Right lobe of liver (tissue), 6 donors: ENCODE results near the gene ZNF41. TPM values are rescaled to one million over a fixed set of nuclear protein-coding genes. Genes with fewer than 3 reads are reported as not detected.
A peak's percentile ranks its signal among the peaks of the same experiment; 100 is the strongest.

Experiments used
- ATAC-seq, 4 donors: fragments of 200-7000 bp; cut with Tn5 transposase; one replicate each; pipeline ENCODE4 v1.9.1; 2020; ENCODE audit warnings: mild to moderate bottlenecking in 4 of 4, moderate library complexity in 4 of 4
- DNase-seq, 3 donors: peaks; one replicate each; pipeline ENCODE4 v3.0.0-alpha.2; 2020
- H3K27ac ChIP-seq, 3 donors: fragments of 200-600 bp; one replicate each; pipeline ENCODE4 v1.8.0; 2022
- H3K27me3 ChIP-seq, 2 donors: fragments of 200-600 bp; one replicate each; pipeline ENCODE4 v1.8.0; 2022
- H3K36me3 ChIP-seq, 4 donors: fragments of 200-600 bp; sonication (generic) in 1 of 4; one replicate each; pipeline versions ENCODE4 v1.5.1 to v1.8.0; 2017 to 2022; ENCODE audit warnings: control low read depth in 1 of 4
- H3K4me1 ChIP-seq, 4 donors: fragments of 200-600 bp; sonication (generic) in 1 of 4; one replicate each; pipeline versions ENCODE4 v1.5.1 to v1.8.0; 2017 to 2022; ENCODE audit warnings: control low read depth in 1 of 4
- H3K4me3 ChIP-seq, 3 donors: fragments of 200-600 bp; one replicate each; pipeline ENCODE4 v1.8.0; 2022
- H3K9me3 ChIP-seq, 4 donors: fragments of 200-600 bp; sonication (generic) in 1 of 4; one replicate each; pipeline versions ENCODE4 v1.5.1 to v1.8.0; 2017 to 2022; ENCODE audit warnings: control low read depth in 1 of 4
- POLR2A ChIP-seq: fragments of 450-650 bp; IDR thresholded peaks from one replicate; pipeline ENCODE4 v1.6.1; 2017; ENCODE audit warnings: antibody characterized with exemption, mild to moderate bottlenecking
- WGBS: methylation state at CpG from one replicate; pipeline ENCODE4 v1.1.6; 2018; ENCODE audit warnings: low coverage, low lambda C conversion rate; ENCODE audit not compliant: insufficient coverage; ENCODE audit errors: missing lambda C conversion rate; 5-methylcytosine and 5-hydroxymethylcytosine counted together
- intact Hi-C, 2 donors: fragments of 100-400 bp; cut with DNase I; formaldehyde crosslinking; loops; one replicate each; pipeline versions ENCODE4 v1.11.2 to v1.14.1; 2022
- long read RNA-seq: library from polyadenylated mRNA; unstranded; transcript quantifications from one replicate; pipeline ENCODE4 v2.0.0, GENCODE V29; 2019
- total RNA-seq, 6 experiments: library from RNA; depleted of rRNA in 2 of 6; stranded (reverse); fragments of >200 nt in 2 of 6; fragmentation: NEBNext Ultra II Directional in 3 of 6; extraction: Animal tissue kit (Norgen Biotek cat#: 25700) in 3 of 6; gene quantifications; one replicate each; pipeline versions ENCODE4 v1.1.0 to v1.2.4, GENCODE V29; 2016 to 2023
- TF ChIP-seq, protein P1 (sequence below), 4 donors: fragments of 200-600 bp in 3 of 4; fragments of 450-650 bp in 1 of 4; IDR thresholded peaks; one replicate each; pipeline versions ENCODE4 v1.5.1 to v1.8.0; 2016 to 2022; ENCODE audit warnings: antibody characterized with exemption in 4 of 4, mild to moderate bottlenecking in 2 of 4
- donor health status: DM: no; HTN: yes; CAD: no.
- donor health status: DM: no; HTN: no; CAD: no.
- donor health status: DM: no; HTN: no; CAD: no.
- donor health status: DM: no; HTN: yes; CAD: no.
- donor health status: DM: no; HTN: yes; CAD: no.

Gene ZNF41
- 1 to 10 TPM; 2.7 to 6.1 (median 3.9) TPM for total RNA-seq
- long read RNA-seq, result 0 reads

DNA sequence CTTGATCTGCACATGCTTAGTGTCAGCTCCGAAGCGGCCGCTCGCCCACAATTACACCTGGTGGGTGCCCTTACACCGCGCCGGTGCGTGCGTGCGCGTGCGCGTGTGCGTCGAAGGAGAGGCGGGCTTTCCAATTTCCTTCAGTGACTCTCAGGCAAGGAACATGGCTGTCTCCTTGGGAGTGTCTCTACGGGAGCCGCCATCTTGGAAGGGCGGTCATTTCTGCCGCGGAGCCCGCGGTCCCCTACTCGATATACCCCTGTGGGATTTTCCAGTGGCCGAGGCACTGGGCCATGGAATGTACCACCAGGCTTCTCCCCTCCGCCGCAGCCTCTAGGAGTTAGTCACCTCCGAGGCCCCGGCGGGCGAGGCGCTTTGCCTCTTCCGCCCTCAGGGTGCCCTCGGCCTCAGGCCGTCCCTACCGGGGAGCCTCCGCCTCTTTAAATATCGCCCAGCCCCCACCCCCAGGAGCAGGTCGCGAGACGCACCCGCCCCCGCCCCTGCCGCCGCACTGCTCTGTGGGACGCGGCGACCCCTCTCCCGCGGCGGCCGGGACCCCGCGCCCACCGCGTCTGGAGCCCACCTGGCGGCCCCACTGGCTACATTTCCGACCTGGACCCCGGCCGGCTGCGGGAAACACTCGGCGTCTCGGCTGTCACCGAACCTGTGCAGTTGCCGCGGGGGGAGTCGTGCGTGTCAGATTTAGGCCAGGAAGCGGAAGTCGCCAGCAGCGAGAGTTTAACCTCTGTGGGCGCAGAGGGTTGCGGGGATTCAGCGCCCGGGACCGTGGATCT, at the start of gene ZNF41:
Gene ZNF41, minus strand, starts transcription at position 711 of the 794 bp plus-strand sequence. CDS start 15,741 bp downstream, outside the sequence.
- H3K27me3 ChIP-seq, result no peaks in the 10 kb centered on the region
- no peaks in the 10 kb centered on the region for H3K4me1 ChIP-seq
- peak within 1 kb of the TSS; percentile 59 to 80 (median 80) for H3K4me3 ChIP-seq
- H3K9me3 ChIP-seq, result no peaks in the 10 kb centered on the region
- intact Hi-C loops, result no loop called here
- no peaks in the 10 kb centered on the region for H3K36me3 ChIP-seq
- WGBS, result 51% methylated on average over 39 of the region's 77 CpGs
- peak; percentile 67 to 76 (median 75) for DNase-seq
- TF ChIP-seq, protein P1, sequence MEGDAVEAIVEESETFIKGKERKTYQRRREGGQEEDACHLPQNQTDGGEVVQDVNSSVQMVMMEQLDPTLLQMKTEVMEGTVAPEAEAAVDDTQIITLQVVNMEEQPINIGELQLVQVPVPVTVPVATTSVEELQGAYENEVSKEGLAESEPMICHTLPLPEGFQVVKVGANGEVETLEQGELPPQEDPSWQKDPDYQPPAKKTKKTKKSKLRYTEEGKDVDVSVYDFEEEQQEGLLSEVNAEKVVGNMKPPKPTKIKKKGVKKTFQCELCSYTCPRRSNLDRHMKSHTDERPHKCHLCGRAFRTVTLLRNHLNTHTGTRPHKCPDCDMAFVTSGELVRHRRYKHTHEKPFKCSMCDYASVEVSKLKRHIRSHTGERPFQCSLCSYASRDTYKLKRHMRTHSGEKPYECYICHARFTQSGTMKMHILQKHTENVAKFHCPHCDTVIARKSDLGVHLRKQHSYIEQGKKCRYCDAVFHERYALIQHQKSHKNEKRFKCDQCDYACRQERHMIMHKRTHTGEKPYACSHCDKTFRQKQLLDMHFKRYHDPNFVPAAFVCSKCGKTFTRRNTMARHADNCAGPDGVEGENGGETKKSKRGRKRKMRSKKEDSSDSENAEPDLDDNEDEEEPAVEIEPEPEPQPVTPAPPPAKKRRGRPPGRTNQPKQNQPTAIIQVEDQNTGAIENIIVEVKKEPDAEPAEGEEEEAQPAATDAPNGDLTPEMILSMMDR (IDR thresholded peaks at IDR 0.05), result no peak
- TF ChIP-seq POLR2A, result peak; percentile 37
- peak; percentile 89 to 94 (median 89) for ATAC-seq
- peak within 1 kb of the TSS; percentile 89 to 93 (median 93) for H3K27ac ChIP-seq

DNA sequence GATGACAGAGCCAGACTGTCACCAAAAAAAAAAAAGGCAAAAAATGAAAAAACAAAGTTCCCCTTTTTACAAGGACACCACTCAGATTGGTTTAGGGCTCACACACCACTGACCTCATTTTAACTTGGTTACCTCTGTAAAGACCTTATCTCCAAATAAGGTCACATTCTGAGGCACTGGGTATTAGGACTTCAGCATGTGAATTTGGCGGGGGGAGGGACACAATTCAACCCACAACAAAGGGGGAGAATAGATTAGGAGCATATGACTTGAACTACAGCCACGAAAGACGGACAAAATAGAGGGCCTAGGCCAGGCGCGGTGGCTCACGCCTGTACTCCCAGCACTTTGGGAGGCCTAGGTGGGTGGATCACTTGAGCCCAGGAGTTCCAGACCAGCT, 47.0 kb upstream of the ZNF41 start:
- DNase-seq (no peak), ATAC-seq (no peak)
- no peaks in the 10 kb centered on the region for H3K4me1 ChIP-seq
- H3K36me3 ChIP-seq, result no peaks in the 10 kb centered on the region
- intact Hi-C loops, result no loop called here
- H3K4me3 ChIP-seq, result no peak overlapping the region
- WGBS, result 77% methylated on average over 6 of the region's 6 CpGs
- H3K9me3 ChIP-seq, result no peaks in the 10 kb centered on the region
- no peak for TF ChIP-seq POLR2A
- TF ChIP-seq, protein P1 (IDR thresholded peaks at IDR 0.05), result no peak
- H3K27ac ChIP-seq, result no peak overlapping the region
- H3K27me3 ChIP-seq, result no peaks in the 10 kb centered on the region

DNA sequence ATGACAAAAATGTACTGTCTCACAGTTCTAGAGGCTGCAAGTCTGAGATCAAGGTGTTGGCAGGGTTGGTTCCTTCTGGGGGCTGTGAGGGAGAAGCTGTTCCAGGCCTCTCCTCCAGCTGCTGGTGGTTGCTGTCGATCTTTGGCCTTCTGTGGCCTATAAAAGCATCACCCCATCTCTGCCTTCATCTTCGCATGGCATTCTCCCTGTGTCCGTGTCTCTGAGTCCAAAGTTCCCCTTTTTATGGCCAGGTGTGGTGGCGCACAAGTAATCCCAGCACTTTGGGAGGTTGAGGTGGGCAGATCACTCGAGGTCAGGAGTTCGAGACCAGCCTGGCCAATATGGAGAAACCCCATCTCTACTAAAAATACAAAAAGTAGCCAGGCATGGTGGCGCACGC, 46.5 kb upstream of the ZNF41 start:
- no peaks in the 10 kb centered on the region for H3K36me3 ChIP-seq
- WGBS, result 68% methylated on average over 5 of the region's 8 CpGs
- no peaks in the 10 kb centered on the region for H3K27me3 ChIP-seq
- no peaks in the 10 kb centered on the region for H3K4me1 ChIP-seq
- no peak overlapping the region for H3K4me3 ChIP-seq
- ATAC-seq (no peak), DNase-seq (no peak)
- intact Hi-C loops, result no loop called here
- H3K9me3 ChIP-seq, result no peaks in the 10 kb centered on the region
- no peak for TF ChIP-seq POLR2A
- TF ChIP-seq, protein P1 (IDR thresholded peaks at IDR 0.05), result no peak
- no peak overlapping the region for H3K27ac ChIP-seq

DNA sequence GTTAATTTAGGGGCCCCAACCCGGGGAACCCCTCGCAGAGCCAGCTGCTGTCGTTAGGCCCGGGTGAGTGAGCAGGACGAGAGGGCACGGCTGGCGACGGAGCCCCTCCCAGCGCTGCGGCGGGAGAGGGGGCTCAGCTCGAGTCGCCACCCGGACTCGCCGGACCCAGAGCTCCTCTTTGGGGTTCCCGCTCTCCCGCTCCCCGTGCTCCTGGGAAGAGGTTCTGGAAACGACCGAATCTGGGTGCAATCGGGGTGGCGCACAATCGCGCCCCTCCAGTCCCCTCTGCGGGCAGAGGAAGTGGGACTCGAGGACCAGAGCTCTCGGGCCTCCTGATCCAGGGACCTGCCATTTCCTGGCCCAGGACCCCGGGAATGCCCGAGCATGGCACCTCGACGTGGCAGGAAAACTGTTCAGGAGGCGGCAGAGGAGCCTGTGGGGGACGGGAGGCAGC, 40.7 kb upstream of the ZNF41 start:
- ATAC-seq (no peak), DNase-seq (no peak)
- Histone ChIP-seq H3K27me3 (no peaks in the 10 kb centered on the region), H3K4me1 (no peaks in the 10 kb centered on the region), H3K27ac (no peak overlapping the region), H3K4me3 (peak overlapping the region; percentile 42 to 48 (median 46)), H3K9me3 (no peaks in the 10 kb centered on the region), H3K36me3 (no peaks in the 10 kb centered on the region)
- TF ChIP-seq, protein P1 (IDR thresholded peaks at IDR 0.05), result no peak
- no peak for TF ChIP-seq POLR2A
- intact Hi-C loops, result no loop called here
- 89% methylated on average over 5 of the region's 34 CpGs for WGBS
